Right kidney (tissue), 1 donor: ENCODE results near the gene PRSS50.

Source experiments
- DNase-seq: peaks from one replicate; pipeline ENCODE4 v3.0.0-alpha.2; 2016

The PRSS50 gene

GRCh38 chr3:46690798-46691197 lies 26.9 kb downstream of the PRSS50 start:
- DNase-seq, result no peak

DNA sequence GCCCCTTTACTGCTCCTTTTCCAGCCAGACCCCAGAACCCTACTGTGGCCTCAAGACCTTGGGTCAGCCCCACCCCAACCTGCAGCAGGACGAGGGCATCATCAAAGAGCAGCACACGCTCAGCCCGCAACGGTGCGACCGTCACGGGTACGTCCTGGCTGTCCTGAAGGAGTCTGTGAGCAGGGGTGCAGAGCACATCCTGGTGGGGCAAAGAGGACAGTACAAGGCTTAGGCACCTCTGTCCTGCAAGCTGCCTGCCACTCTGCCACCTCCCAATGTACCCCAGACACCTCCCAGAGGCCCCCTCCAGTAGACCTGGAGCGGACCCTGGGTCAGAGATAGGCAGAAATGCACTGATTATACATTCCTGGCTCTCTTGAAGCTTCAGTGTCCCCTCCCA lies 32.2 kb downstream of the PRSS50 start:
- DNase-seq, result no peak

DNA sequence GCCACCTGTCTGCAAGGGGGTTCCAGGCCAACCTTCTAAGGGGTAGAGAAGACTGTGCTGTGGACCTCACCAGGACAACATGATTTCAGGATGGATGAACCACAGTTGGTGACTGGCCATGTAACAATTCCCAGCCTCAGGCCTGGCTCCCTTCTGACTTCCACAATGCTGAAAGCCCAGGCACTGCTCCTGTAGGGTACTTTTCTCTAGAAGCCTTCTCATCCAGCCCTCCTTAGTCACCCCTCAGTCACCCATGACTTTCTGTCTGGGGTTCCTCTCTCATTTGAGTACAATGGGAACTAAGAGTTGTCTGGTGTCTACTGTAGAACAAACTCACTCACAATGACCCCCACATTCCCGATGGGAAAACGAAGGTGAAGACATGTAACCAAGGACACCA lies 32.8 kb downstream of the PRSS50 start:
- no peak for DNase-seq

DNA sequence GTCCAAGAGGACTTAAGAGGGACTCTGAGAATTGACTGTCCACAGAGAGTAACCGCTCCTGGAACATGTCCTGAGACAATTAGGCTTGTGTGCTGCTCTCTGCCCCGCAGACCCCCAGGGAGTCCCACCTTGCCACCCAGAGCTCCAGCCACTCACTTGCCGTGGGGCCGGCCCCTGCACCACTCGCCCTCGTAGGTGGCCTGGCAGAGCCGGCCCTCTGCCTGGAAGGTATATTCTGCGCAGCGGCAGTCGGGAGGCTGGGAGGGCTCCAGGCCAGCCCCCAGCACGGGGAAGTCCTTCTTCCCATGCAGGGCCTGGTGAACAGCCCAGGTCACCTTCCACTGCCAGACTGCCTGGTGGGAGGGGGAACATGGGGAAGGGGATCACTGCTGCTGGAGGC lies 34.7 kb downstream of the PRSS50 start:
- no peak for DNase-seq

- DNase-seq, result no peak
These were observed 35.7 kb downstream of the PRSS50 start for GRCh38 chr3:46681856-46682540.

DNA sequence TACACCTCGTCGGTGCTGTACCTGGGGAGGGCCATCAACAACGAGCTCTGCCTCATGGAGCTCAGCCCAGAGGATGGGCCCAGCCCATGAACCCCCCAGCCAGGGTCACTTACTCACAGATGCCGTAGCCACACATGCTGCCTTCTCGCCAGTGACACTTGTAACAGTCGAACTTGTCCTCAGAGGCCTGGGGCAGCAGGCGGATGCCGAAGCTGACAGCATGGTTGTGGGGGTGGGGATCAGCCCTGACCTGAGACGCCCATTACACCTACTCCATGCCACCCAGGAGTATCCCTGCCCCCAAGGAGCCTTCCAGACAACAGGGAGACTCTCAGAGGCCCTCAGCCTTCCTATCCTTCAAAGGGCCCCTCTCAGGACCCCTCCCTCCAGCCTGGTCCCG lies 36.3 kb downstream of the PRSS50 start:
- no peak for DNase-seq

DNA sequence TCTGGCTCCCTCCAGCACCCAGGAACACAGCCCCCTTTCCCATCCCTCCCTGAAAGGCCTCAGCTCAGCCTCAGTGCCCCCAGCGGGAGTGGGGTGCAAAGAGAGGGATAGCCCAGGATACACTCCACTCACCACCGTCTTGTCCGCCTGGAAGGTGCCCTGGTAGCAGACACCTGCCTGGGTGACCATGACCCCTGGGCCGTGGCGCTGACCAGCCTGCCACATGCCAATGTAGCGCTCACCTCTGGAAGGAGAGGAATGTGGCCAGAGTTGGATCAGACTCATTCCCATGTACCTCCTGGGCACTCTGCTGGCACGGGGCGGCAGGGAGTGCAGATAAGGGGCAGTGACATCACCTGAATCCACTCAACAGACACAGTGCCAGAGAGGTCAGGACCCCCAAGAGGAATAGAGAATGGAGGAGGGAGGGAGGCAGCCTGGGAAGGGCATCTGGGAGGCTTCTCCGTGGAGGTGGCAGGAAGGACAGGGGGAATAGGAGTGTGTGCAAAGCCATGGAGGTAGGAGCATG lies 37.3 kb downstream of the PRSS50 start:
- DNase-seq, result no peak

- DNase-seq, result no peak
These were observed 38.0 kb downstream of the PRSS50 start for GRCh38 chr3:46679681-46680080.

DNA sequence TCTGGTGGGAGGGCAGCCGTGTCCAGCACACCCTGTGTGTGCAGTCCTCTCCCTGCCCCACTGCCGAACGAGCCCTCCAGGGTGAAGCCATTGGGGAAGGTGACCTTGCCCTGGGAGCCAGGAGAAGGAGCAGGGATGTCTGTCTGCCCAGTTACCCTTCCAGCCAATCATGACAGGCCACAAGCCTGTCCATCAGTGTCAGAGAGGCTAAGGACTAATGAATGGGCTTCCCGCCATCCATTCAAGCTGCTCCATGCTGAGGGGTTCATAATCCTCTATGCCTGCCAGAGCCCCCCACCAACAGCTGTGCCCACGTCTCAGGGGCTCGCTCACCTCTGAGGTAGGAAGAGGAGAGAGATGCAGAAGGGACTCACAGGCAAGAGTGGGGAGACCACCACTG lies 39.4 kb downstream of the PRSS50 start:
- no peak for DNase-seq

DNA sequence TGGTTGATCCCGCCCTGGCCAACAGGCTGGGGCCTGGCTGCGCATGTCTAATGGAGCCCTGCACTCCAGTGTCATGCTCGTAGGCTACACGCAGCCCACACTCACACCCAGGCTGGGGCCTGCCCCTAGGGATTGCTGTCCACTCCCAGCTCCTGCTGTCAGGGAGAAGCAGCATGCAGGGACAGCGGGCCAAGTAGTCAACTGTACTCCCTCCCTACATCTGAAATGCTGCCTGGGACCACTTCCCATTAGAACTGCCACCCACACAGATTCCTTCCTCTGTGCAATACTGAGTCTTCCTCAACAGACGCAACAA lies 40.3 kb downstream of the PRSS50 start:
- DNase-seq, result no peak

GRCh38 chr3:46676601-46677410 lies 40.9 kb downstream of the PRSS50 start:
- peak; percentile 1 for DNase-seq

DNA sequence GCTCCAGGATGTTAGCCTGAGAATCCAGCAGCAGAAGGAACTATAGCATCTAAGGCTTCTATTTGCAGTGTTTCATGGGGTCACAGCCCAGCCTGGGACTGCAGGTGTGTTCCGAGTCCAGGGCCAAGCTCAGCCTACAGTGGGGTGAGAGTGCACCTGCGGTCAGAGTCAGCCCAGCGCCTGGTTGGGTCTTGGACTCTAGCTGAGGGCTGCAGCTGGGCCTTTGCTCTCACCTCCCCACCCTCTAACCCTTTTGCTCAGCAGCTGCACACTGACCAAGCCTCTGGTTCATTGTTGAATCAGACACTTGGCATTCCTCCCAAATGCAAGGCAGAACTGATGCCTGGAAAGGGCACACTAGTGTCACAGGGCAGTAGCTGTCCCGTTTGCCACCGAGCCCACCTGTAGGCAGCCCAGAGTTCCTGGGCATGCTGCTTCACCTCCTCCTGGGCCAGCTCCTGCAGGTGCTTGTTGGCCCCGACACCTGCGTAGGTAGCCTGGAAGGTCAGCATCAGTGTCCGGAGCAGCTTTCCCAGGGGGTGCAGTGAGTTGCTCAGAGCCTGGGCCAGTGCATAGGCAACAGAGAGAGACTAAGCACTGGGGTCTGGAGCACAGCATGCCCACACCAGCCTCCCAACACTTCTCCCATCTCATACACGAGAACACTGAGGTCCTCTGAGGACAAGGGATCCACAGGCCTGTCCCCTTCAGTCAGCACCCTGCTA lies 41.7 kb downstream of the PRSS50 start:
- DNase-seq, result peak; percentile 1

DNA sequence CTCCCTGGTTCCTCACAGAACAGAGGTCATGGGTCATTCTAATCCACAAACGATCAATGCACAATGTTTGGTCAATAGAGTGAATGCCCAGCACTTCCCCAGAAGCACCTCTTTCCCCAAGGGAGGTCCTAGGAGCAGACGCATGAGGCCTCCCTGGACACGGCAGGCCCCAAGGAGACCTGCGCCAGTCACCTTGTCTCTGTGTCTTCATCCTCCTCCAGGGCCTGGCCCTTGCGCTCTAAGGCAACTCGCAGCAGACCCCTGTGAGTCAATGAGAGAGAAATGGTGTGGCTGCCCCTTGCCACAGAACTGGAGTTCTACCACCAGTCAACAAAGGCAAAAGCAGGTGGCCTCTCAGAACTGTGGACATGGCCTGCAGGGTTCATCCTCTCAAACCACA lies 42.2 kb downstream of the PRSS50 start:
- DNase-seq, result no peak

- DNase-seq, result no peak
These were observed 43.4 kb downstream of the PRSS50 start for GRCh38 chr3:46674031-46674845.

- no peak for DNase-seq
These were observed 44.3 kb downstream of the PRSS50 start for GRCh38 chr3:46673151-46674030.

GRCh38 chr3:46672349-46672695 lies 45.3 kb downstream of the PRSS50 start:
- DNase-seq, result no peak

DNA sequence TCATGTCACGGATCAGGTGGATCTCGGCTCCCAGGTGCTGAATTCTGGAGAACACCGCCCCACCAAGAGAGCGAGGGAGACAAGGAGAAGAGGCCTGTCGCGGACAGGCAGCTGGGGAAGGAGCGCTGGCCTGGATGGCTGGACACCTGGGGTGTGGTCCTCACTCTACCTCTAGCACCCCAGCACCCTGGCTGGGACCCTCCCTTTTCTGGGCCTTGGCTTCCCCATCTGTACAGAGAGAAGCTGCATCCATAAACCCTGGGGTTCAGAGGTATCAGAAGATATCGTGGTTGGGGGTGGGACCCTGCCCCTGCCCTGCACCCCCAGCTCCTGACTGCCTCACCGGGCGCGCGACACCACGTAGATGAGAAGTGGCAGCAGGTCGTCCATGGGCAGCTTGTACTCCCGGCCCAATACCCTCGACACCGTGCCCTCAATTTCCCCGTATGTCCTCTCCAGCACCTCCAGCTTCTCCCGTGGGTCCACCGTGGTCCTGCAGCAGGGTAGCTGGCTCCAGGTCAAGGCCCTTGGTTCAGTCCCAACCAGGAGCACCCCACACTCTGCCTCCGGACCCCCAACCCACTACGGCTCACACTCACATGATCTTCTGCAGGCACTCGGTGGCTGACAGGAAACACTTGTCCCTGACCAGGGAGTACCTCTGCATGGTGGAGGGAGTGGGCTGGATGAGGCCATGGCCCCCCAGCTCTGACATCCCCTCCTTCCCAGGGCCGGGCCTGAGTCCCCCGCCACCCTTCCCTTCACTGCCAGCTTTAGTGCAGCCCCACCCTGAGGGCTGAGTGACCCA lies 45.9 kb downstream of the PRSS50 start:
- no peak for DNase-seq

- DNase-seq, result no peak
These were observed 46.7 kb downstream of the PRSS50 start for GRCh38 chr3:46670891-46671427.

DNA sequence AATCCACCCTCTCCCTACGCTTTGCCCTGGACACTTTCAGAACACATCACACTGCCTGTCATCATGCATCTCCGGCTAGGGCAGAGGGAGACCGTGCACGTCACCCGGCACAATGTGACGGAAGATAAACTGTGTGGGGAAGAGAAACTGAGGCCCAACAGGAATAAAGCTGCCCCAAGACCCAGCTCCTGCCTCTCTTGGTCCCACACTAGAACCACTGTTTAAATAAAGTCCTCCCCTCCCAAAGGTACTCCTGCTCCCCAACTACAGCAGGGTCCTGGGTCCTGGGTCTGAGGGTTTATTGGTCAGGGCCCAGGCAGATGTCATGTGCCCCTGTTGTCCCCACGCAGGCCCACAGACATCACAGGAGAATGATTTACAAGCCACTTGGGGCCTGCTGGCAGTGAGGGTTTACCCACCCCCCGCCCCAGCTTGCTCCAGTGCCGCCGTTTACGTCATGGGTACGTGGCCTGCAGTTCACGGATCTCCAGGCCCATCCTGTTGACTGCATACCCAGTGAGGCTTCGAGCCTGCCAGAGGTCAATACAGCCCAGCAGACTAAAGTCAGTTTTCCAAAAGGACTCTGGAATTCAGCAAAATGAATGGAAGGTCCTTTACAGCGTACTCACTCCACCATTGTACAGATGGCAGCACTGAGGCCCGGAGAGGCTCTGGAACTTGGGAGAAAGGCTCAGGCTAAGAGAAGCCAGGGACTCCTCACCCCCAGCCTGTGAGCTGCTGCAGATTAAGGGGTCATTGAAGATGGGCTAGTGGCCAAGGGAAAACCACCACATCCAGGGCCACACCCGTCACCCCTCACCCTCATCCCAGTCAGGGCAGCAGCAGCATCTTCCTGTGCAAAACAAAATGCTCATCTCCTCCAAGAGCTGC lies 47.4 kb downstream of the PRSS50 start:
- no peak for DNase-seq
